Measurements from ENCODE around the gene LRRFIP2.

DNA sequence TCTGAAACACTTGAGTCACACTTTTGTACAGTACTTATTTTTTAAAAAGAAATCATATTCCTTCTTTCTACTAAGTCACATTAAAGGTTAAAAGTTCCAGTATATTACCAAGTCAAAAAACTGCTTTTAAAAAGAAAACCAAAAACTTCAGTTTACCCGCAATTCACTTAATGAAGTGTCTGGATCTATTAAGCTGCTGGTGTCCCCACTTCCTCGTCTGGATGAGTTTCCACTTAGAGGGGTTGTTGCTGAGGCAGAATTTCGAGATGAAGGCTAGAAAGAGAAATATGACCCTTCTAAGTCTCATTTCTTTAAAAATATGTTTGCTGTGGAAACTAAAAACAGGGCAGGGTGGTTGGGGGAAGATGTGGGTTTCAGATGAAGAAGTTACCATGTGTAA lies 79.7 kb downstream of the LRRFIP2 start:
- TF ChIP-seq, protein P1, sequence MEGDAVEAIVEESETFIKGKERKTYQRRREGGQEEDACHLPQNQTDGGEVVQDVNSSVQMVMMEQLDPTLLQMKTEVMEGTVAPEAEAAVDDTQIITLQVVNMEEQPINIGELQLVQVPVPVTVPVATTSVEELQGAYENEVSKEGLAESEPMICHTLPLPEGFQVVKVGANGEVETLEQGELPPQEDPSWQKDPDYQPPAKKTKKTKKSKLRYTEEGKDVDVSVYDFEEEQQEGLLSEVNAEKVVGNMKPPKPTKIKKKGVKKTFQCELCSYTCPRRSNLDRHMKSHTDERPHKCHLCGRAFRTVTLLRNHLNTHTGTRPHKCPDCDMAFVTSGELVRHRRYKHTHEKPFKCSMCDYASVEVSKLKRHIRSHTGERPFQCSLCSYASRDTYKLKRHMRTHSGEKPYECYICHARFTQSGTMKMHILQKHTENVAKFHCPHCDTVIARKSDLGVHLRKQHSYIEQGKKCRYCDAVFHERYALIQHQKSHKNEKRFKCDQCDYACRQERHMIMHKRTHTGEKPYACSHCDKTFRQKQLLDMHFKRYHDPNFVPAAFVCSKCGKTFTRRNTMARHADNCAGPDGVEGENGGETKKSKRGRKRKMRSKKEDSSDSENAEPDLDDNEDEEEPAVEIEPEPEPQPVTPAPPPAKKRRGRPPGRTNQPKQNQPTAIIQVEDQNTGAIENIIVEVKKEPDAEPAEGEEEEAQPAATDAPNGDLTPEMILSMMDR (IDR thresholded peaks at IDR 0.05): no peak
- no peak for TF ChIP-seq EP300 (IDR thresholded peaks at IDR 0.05)

All from ovary (tissue), 3 donors.